K562 (cell line): ENCODE data around the gene ERVMER34-1. TPM values are rescaled to one million over a fixed set of nuclear protein-coding genes. Genes with fewer than 3 reads are reported as not detected.

Experiments
- POLR3G ChIP-seq: IDR thresholded peaks from 2 replicates; pipeline ENCODE4 v1.6.1; 2011; ENCODE audit not compliant: insufficient read length, insufficient replicate concordance; ENCODE audit errors: extremely low read depth
- RBBP5 ChIP-seq: fragments of 200-600 bp; sonication (generic); IDR thresholded peaks from 2 replicates; pipeline ENCODE4 v1.6.1; 2012; ENCODE audit warnings: borderline replicate concordance, mild to moderate bottlenecking, low read length, control low read depth, inconsistent platforms; ENCODE audit not compliant: insufficient read depth, poor library complexity, severe bottlenecking
- TAF7 ChIP-seq: fragments of 450-650 bp; IDR thresholded peaks from 2 replicates; pipeline ENCODE4 v1.6.1; 2016; ENCODE audit warnings: missing genetic modification characterization, missing compliant biosample characterization
- ZNF76 ChIP-seq: fragments of 250-450 bp; sonication (Bioruptor Pico); IDR thresholded peaks from 2 replicates; pipeline ENCODE4 v1.4.0; 2020; ENCODE audit warnings: mild to moderate bottlenecking, moderate library complexity, borderline replicate concordance
- polyA plus RNA-seq, 8 experiments: library from polyadenylated mRNA; depleted of rRNA in 4 of 8; stranded (reverse) in 5 of 8; unstranded in 3 of 8; fragments of >200 nt; fragmentation: Nextera tagmentation in 2 of 8; fragmentation: Illumina TruSeq in 1 of 8; extraction: Ambion mirVana in 2 of 8; extraction: Trizol in 1 of 8; gene quantifications; 2 replicates each; pipeline versions ENCODE4 v1.2.1 to v1.2.3, GENCODE V29; 2011 to 2014; ENCODE audit warnings: inconsistent platforms in 1 of 8, missing spikeins in 1 of 8
- total RNA-seq, 7 experiments: library from RNA; depleted of rRNA in 6 of 7; stranded (reverse); fragments of >200 nt in 6 of 7; fragmentation: Illumina TruSeq in 2 of 7; extraction: Trizol in 2 of 7; gene quantifications; 2 replicates each; pipeline versions ENCODE4 v1.2.1 to v1.2.3, GENCODE V29; 2011 to 2021; ENCODE audit warnings: low replicate concordance in 1 of 7
- TF ChIP-seq, protein P1 (sequence below), 2 experiments: fragments of 150-350 bp in 1 of 2; IDR thresholded peaks; 2 replicates each; pipeline ENCODE4 v1.6.1; 2012 to 2016; ENCODE audit warnings: low read depth in 2 of 2, low read length in 2 of 2, mild to moderate bottlenecking in 1 of 2, moderate library complexity in 1 of 2

The ERVMER34-1 gene
- total and polyA plus RNA-seq, 9 of the 15 experiments (the other 6 are each of a cell fraction or from before 2014, with no cell fraction given): 0.04 to 0.57 (median 0.25) TPM

DNA sequence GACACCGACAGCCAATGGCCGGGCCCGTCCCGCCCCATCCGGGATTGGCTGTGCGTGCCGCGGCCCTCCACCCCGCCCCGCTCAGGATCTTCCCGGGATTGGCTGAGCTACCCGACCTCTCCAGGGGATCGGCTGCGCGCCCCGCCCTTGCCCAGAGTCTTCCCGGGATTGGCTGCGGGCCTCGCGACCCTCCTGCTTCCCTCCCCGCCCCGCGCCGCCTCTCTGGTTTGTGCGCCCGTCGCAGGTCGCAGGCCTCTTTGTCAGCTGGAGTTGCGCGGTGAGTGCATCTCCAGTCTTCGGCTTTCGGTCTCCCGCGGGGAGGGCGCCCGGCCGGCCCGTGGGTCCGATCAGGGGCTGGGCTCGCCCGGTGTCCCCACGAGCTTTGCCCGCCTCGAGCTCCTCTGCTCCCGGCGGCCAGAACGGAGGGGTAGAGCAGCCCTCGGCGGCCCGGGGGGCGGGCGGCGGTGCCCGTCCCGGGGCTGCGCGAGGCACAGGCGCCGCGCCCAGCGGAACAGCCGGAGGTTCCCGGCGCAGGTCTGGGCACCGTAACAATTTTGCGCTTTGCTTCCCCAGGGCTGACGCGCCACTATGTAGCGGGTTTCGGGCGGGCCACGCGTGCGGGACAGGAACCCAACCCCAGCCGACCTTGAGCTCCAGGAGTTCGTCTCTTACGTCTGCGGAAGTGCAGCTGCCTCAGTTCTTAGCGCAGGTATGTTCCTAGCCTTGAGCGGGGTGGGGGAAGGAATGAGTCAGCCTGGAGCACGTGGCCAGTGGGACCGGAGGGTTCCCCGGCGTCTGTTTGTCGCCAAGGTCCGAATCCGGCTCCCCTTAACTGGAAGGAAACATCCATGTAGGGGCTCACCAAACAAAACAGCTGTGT, 38.7 kb downstream of the ERVMER34-1 start (continued):
- TF ChIP-seq, protein P1, sequence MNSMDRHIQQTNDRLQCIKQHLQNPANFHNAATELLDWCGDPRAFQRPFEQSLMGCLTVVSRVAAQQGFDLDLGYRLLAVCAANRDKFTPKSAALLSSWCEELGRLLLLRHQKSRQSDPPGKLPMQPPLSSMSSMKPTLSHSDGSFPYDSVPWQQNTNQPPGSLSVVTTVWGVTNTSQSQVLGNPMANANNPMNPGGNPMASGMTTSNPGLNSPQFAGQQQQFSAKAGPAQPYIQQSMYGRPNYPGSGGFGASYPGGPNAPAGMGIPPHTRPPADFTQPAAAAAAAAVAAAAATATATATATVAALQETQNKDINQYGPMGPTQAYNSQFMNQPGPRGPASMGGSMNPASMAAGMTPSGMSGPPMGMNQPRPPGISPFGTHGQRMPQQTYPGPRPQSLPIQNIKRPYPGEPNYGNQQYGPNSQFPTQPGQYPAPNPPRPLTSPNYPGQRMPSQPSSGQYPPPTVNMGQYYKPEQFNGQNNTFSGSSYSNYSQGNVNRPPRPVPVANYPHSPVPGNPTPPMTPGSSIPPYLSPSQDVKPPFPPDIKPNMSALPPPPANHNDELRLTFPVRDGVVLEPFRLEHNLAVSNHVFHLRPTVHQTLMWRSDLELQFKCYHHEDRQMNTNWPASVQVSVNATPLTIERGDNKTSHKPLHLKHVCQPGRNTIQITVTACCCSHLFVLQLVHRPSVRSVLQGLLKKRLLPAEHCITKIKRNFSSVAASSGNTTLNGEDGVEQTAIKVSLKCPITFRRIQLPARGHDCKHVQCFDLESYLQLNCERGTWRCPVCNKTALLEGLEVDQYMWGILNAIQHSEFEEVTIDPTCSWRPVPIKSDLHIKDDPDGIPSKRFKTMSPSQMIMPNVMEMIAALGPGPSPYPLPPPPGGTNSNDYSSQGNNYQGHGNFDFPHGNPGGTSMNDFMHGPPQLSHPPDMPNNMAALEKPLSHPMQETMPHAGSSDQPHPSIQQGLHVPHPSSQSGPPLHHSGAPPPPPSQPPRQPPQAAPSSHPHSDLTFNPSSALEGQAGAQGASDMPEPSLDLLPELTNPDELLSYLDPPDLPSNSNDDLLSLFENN (IDR thresholded peaks at IDR 0.05; ENCODE audit: low read depth in 2 of 2, low read length in 2 of 2): 0 out of 4 replicates have a peak, but pooled peaks of 1 of the 2 experiments have one; percentile 18
- TF ChIP-seq TAF7 (tag) (peak; percentile 58; the same call in 1 of the 2 replicates), POLR3G (no peak), ZNF76 (CRISPR knock-in tag) (no peak), RBBP5 (peak; percentile 78)
